GM18508 (cell line): Measurements from ENCODE around the gene RNF128.

Source experiments
- ATAC-seq: cut with Tn5 transposase; IDR thresholded peaks from one replicate; pipeline ENCODE4 v1.9.1; 2021; ENCODE audit warnings: moderate number of reproducible peaks; ENCODE audit not compliant: insufficient read depth, unreplicated experiment

RNF128 gene

DNA sequence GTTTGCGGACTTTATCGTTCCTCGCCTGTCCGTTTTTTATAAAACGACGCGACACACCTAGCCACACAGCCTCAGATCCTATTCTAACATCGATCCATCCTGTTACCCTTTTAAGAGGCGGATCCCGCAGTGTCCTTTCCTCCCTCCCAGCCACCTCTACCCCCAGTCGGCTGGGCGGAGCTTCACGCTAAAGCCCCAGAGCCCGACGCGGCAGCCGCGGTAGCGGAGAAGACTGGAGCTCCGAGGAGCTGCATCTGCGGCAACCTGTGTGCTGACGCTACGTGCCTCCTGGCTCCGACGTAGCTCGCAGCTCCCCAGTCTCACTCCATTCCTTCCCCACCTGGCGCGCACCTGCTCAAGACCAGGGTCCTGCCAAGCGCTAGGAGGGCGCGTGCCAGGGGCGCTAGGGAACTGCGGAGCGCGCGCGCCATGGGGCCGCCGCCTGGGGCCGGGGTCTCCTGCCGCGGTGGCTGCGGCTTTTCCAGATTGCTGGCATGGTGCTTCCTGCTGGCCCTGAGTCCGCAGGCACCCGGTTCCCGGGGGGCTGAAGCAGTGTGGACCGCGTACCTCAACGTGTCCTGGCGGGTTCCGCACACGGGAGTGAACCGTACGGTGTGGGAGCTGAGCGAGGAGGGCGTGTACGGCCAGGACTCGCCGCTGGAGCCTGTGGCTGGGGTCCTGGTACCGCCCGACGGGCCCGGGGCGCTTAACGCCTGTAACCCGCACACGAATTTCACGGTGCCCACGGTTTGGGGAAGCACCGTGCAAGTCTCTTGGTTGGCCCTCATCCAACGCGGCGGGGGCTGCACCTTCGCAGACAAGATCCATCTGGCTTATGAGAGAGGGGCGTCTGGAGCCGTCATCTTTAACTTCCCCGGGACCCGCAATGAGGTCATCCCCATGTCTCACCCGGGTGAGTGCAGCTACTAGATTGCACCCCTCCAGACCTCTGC is at the start of gene RNF128:
Gene RNF128, plus strand, starts transcription at position 217 of the 953 bp plus-strand sequence. Its CDS starts 213 bp downstream, at position 430.
- ATAC-seq = no peak

GRCh38 chrX:106680716-106681115 is 45.8 kb upstream of the RNF128 start:
- no peak for ATAC-seq

GRCh38 chrX:106684207-106684606 is 42.3 kb upstream of the RNF128 start:
- no peak for ATAC-seq

- no peak for ATAC-seq
Measured at GRCh38 chrX:106692425-106693065, 34.0 kb upstream of the RNF128 start.

GRCh38 chrX:106696502-106696901 is 30.0 kb upstream of the RNF128 start:
- no peak for ATAC-seq

- ATAC-seq = no peak
Measured at GRCh38 chrX:106698693-106699092, 27.8 kb upstream of the RNF128 start.

- ATAC-seq = no peak
Measured at GRCh38 chrX:106702636-106703035, 23.9 kb upstream of the RNF128 start.

GRCh38 chrX:106706466-106706865 is 20.0 kb upstream of the RNF128 start:
- ATAC-seq = no peak

DNA sequence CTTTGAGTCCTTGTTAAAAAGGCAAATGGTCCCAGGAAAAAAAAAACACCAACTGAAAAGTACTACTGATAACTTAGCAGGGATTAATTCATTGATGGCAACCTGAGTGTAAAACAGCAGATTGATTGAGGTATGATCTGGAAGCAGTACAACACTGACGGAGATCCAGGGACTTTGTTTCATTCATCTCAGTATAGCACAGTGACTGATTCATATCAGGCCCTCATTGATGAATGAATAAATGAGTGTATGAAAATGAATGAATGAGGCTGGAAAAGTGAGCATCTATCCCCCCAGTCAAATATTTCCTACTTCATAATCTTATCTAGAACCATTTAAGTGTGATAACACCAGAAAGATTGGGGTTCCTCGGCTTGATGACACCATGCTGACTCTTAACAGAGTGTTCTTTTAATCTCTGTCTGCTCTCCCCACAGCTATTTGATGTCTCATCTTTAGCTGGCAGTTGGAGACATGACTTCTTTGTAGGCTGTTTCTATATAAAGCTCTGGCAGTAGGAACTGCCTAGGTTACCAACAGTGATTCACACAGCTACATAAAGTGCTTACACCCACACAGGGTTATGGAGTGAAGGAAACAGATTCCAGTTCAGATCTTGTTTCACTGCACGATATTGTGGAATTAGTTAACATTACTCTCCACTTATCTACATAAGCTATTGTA is 18.6 kb upstream of the RNF128 start:
- ATAC-seq = no peak

- ATAC-seq = no peak
Measured at GRCh38 chrX:106710771-106711170, 15.7 kb upstream of the RNF128 start.

DNA sequence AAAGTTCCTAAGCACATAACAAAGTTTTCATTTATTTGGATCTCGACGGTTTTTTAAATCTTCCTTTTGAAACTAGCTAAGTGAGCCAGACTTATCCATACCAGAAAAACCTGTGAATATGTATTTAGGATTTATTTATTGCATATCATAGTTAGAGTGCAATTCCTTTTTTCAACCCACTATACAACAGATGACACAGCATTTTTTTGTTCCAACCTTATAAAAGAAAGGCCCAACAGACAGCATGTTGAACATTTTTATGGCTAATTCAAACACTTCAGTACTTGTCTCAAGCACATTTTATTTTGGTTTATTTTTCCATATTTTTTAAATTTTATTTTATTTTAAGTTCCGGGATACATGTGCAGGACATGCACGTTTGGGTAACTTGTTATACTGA is 15.1 kb upstream of the RNF128 start:
- no peak for ATAC-seq

DNA sequence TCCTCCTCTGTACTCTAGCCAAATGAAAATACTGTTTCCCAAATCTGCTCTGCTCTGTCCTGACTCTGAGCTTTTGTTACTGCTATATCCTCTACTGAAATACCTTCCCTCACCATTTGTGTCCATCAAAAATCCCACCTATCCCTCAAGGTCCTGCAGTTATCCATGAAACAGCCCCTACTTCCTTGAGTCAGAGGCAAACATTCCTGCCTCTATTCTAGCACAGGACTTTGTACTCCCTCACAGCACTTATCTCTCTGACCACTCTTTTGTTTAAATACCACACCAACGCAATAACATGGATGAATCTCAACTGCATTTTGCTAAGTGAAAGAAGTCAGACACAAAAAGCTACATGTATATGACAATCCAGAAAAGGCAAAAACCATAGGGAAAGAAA is 10.5 kb upstream of the RNF128 start:
- no peak for ATAC-seq

- ATAC-seq = no peak
Measured at GRCh38 chrX:106716463-106716862, 10.0 kb upstream of the RNF128 start.

GRCh38 chrX:106718709-106719108 is 7.8 kb upstream of the RNF128 start:
- ATAC-seq = no peak

DNA sequence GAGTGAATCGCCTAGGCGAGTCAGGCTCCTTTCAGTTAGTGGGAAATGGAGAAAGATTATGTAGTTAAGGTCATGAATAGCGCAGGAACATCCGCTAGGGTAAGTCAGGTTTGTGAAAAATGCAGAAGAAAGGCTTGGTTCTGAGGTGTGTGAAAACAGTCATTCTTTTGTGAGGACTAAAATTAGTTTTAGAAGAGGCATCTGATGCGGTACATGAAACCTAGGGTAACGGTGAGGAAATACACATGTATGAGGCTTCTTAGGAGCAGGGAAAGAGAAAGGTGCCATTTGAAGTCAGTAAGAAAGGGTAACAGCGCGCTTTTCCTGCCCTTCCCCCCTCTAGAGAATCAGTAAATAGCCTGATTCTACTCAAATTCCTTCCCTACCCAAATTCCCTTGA is 570 bp upstream of the RNF128 start:
- no peak for ATAC-seq

DNA sequence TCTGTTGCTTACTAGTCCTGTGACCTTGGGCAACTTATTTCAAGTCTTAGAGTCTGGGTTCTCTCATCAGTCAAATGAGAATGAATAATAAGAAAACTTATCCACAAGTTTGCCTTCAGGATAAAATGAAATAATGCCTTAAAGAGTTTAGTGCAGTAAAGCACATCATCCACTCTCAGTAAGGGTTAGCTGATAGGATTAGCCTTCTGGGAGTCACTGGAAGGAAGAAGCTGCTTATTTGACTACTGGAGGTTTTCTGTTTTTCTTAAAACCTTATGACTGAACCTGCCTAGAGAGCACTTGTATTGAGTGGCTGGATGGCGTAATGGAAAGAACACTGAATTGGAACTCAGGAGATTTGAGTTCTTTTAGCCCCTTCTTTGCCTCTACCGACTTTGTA is 1.8 kb downstream of the RNF128 start:
- no peak for ATAC-seq

- no peak for ATAC-seq
Measured at GRCh38 chrX:106730401-106730800, 3.9 kb downstream of the RNF128 start.

DNA sequence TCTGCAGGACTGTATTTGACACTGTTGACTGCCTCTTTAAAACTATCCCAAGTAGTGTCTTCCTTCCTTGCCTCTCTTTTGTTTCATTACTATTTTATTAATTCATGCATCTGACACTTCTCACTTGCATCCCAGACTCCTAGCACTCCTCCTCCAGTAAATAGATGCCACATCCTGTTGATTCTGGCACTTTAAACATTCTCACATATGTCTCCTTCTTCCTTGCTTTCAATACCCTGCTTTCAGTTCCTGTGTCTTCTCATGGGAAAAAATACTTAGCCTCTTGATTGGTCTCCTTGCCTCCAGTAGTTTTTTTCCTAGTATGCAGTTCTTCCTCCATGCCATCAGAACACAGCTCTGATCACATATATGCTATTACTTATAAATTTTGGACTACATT is 5.1 kb downstream of the RNF128 start:
- no peak for ATAC-seq

GRCh38 chrX:106734827-106735226 is 8.3 kb downstream of the RNF128 start:
- no peak for ATAC-seq

GRCh38 chrX:106740193-106740780 is 13.8 kb downstream of the RNF128 start:
- no peak for ATAC-seq

DNA sequence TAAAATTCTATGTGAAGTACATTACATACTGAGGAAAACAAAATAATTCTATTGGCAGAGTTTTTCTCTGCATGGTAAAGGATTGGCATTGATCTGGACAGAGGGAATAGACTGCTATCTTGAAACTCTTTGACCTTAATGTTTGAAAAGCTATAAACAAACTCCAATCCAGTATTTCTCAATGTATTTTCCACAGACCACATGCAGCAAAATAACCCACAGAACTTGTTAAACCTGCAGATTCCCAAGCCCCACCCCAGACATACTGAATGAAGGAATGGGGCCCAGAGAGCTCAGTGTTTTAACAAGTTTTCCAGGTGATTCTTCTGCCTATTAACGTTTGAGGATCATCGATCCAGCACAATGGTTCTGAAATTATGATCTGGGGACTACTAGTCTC is 15.7 kb downstream of the RNF128 start:
- ATAC-seq = no peak
